Inflammatory macrophage treated with lipopolysaccharide for 1 hour (primary cell): ENCODE results near the gene SGPL1.

Source experiments
- DNase-seq, 2 donors: peaks; one replicate each; pipeline ENCODE4 v3.0.0-alpha.2; 2020 to 2022

Gene SGPL1

GRCh38 chr10:70927189-70927943 lies 111.6 kb downstream of the SGPL1 start:
- DNase-seq, result peak in 1 of 2 donors; percentile 4

GRCh38 chr10:70928140-70928539 lies 112.4 kb downstream of the SGPL1 start:
- DNase-seq, result peak in 1 of 2 donors; percentile 1

GRCh38 chr10:70930263-70931000 lies 114.7 kb downstream of the SGPL1 start:
- DNase-seq, result no peak
